Stimulated activated CD4-positive, alpha-beta T cell treated with anti-CD3 and anti-CD28 coated beads, Interleukin-12 subunit alpha, Interleukin-12 subunit beta, amount 100 ng/mL, for 48 hours (primary cell): ENCODE results near the gene NRL.
A peak's percentile ranks its signal among the peaks of the same experiment; 100 is the strongest.

ENCODE experiments used
- DNase-seq, 3 donors: peaks; one replicate each; pipeline ENCODE4 v3.0.0-alpha.2; 2020; ENCODE audit warnings: low read depth in 2 of 3, low spot score in 1 of 3

The NRL gene

GRCh38 chr14:24145219-24145618 lies 30.5 kb upstream of the NRL start:
- no peak for DNase-seq

DNA sequence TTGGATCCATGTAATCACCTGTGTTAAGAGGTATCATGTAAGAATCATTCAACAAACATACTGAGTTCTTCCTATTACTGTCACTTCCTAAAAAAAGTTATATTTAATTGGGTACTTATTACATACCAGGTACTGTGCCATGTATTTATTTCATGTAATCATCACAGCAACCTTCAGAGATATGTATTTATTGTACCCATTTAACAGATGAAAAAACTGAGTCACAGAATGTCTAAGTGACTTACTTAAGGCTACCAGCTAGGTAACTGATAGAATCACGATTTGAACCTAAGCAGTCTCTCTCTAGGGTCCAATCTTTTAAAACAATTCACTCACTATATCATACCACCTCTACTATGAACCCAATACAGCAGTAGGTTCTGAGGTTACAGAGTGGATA lies 29.7 kb upstream of the NRL start:
- DNase-seq: no peak

GRCh38 chr14:24143511-24143910 lies 28.8 kb upstream of the NRL start:
- no peak for DNase-seq

GRCh38 chr14:24141097-24141880 lies 26.5 kb upstream of the NRL start, which contains the start of gene EMC9:
EMC9 (minus strand) TSS chr14:24141591; CDS start chr14:24141304, 287 bp downstream.
- DNase-seq: peak; percentile 99 to 100 (median 100)

GRCh38 chr14:24139272-24139934 lies 24.7 kb upstream of the NRL start:
- DNase-seq: no peak

DNA sequence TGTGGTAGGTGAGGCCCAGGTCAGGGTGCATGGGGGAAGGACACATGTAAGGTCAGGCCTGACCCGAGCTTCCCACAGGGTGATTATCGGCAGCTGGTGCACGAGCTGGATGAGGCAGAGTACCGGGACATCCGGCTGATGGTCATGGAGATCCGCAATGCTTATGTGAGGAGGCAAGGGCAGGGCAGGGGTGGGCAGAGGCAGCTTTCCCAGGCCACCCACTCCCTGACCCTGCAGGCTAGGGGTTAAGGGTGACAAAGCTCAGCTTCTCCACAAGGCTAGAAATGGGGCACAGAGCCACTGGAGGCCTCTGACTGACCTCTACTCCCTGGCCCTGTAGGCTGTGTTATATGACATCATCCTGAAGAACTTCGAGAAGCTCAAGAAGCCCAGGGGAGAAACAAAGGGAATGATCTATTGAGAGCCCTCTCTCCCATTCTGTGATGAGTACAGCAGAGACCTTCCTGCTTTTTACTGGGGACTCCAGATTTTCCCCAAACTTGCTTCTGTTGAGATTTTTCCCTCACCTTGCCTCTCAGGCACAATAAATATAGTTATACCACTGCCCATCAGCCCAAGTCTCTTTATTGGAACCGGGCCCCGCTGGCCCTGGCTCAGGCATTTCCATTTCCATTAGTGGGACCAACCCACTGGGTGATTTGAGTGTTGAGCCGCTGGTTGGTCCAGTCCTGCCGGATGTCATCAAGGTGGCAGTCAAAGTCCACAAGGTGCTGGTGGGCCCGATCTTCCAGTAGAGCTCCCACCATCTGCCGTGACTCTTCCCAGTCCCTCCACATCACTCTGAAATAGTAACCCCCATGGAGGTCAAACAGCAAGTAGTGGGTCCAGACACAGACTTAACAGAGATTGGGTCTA lies 23.9 kb upstream of the NRL start:
- no peak for DNase-seq

- DNase-seq: no peak
These were observed 23.0 kb upstream of the NRL start for GRCh38 chr14:24137529-24138395.

DNA sequence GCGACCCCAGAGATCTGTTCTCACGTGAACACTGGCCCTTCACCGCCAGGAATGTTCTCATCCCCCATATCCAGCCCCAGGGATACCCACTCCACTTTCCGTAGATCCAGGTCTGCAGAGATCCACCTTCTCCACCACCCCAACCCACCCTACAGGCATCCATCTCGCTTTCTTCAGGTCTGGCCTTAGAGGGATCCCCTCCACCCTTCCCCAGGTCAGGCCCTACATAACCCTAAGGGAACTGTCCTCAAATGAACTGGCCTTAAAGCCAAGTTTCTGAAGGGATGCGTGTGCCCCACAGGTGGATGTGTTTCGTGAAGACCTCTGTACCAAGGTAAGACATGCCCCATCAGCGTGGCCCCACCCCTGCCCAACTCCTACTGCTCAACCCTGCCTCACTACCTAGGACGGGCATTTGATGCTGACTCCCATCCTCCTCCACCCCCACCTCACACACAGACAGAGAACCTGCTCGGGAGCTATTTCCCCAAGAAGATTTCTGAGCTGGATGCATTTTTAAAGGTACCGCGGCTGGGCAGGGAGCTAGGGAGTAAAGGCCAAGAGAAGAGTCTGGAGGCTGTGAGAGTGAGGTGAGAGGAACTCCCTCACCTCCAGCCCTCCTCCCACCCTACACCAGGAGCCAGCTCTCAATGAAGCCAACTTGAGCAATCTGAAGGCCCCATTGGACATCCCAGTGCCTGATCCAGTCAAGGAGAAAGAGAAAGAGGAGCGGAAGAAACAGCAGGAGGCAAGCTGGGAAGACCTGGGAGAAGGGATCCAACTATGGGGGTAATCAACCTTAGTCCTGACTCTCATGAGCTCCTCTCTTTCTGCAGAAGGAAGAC lies 22.2 kb upstream of the NRL start:
- no peak for DNase-seq

- DNase-seq: peak; percentile 92 to 97 (median 93)
These were observed 21.3 kb upstream of the NRL start, which contains the start of gene PSME1 for GRCh38 chr14:24135834-24136683. PSME1 (plus strand) TSS chr14:24136194; CDS start chr14:24136263, 69 bp downstream.

GRCh38 chr14:24135584-24135833 lies 20.8 kb upstream of the NRL start:
- no peak for DNase-seq

- no peak for DNase-seq
These were observed 19.0 kb upstream of the NRL start for GRCh38 chr14:24133735-24134134.

- no peak for DNase-seq
These were observed 18.2 kb upstream of the NRL start for GRCh38 chr14:24132976-24133375.

GRCh38 chr14:24132061-24132685 lies 17.4 kb upstream of the NRL start:
- no peak for DNase-seq

DNA sequence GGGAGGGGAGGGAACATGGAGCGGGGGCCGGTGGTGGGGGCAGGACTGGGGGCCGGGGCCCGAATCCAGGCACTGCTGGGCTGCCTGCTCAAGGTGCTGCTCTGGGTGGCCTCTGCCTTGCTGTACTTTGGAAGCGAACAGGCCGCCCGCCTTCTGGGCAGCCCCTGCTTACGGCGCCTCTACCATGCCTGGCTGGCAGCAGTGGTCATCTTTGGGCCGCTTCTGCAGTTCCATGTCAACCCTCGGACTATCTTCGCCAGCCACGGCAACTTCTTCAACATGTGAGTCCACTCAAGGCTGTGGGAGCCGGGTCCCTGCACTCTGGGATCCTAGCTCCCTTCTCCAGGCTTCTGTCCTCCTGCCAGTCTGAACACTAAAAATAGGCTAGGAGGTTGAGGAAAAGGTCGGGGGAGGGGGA lies 16.8 kb upstream of the NRL start:
- no peak for DNase-seq

DNA sequence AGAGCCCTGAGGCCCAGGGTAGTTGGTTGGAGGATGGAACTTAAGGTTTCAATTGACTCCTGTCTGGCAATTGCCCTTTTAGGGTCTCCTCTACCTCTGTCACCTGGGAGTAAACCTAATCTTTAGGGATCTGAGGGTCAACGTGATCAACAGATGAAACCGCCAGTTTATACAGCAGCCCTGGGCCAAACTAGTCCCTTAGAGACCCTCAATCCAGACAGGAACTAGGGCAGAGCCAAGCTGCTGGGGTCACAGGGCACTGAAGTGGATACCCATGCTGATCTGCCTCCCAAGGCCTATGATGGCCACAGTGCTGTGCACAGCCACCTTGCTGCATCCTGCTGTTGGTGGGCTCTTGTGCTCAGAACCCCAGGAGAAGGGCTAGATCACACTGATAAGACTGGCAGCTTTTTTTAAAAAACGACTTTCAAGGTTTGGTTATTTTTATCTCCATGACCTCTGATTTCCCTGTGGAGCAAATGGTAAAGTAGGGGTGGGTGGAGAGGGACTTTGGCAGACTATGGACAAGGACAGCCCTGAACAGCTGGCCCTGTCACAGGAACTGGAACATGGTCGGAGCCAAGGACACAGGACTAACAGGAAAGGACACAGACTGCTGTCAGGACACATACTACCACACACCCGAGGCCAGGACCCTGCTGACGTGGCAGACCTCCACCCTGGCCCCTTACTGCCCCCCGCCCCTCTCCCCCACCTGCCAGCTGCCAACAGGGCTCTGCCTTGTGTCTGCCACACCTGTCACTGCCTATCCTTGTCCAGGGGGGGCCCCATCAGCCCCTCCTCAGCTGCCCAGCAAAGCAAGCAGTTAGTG lies 16.2 kb upstream of the NRL start:
- DNase-seq: no peak

- DNase-seq: no peak
These were observed 15.6 kb upstream of the NRL start, which contains the start of gene FITM1 for GRCh38 chr14:24130380-24130716. FITM1 (plus strand) TSS chr14:24130659; CDS start chr14:24131564, 905 bp downstream.

- no peak for DNase-seq
These were observed 14.8 kb upstream of the NRL start for GRCh38 chr14:24129410-24129998.
